AG09309 (cell line): Measurements from ENCODE around the gene RPS2.

Experiments
- DNase-seq: peaks from one replicate; pipeline ENCODE4 v3.0.0-alpha.2; 2010; ENCODE audit warnings: low read depth
- H3K4me3 ChIP-seq: 2 replicates; pipeline ENCODE4 v1.5.1; 2011; ENCODE audit warnings: mild to moderate bottlenecking, low read depth, low read length, moderate library complexity; ENCODE audit not compliant: control insufficient read depth
- CTCF ChIP-seq: IDR thresholded peaks from 2 replicates; pipeline ENCODE4 v1.5.1; 2011; ENCODE audit warnings: mild to moderate bottlenecking, low read depth, low read length, inconsistent platforms; ENCODE audit not compliant: insufficient read depth, control insufficient read depth; ENCODE audit errors: missing control alignments

RPS2 gene

GRCh38 chr16:1950559-1950958 is 14.1 kb downstream of the RPS2 start:
- DNase-seq: no peak
- no peak overlapping the region for H3K4me3 ChIP-seq
- no peak for TF ChIP-seq CTCF

- no peak overlapping the region for H3K4me3 ChIP-seq
- no peak for DNase-seq
- no peak for TF ChIP-seq CTCF
Measured at GRCh38 chr16:1950047-1950446, 14.6 kb downstream of the RPS2 start.

- DNase-seq: no peak
- H3K4me3 ChIP-seq: no peak overlapping the region
- no peak for TF ChIP-seq CTCF
Measured at GRCh38 chr16:1949507-1949906, 15.1 kb downstream of the RPS2 start.

GRCh38 chr16:1947369-1947670 is 17.3 kb downstream of the RPS2 start:
- no peak overlapping the region for H3K4me3 ChIP-seq
- DNase-seq: no peak
- no peak for TF ChIP-seq CTCF

GRCh38 chr16:1946495-1947368 is 17.9 kb downstream of the RPS2 start:
- no peak overlapping the region for H3K4me3 ChIP-seq
- no peak for TF ChIP-seq CTCF
- no peak for DNase-seq

GRCh38 chr16:1945559-1946391 is 18.9 kb downstream of the RPS2 start:
- no peak for DNase-seq
- H3K4me3 ChIP-seq: no peak overlapping the region
- no peak for TF ChIP-seq CTCF
